SK-N-MC (cell line): ENCODE results near the gene WDR72.

Experiments
- EZH2 ChIP-seq: fragments of 200-600 bp; sonication (generic); IDR thresholded peaks from one replicate; pipeline ENCODE4 v1.6.1; 2017; ENCODE audit warnings: antibody characterized with exemption
- POLR2AphosphoS5 ChIP-seq: IDR thresholded peaks from 2 replicates; pipeline ENCODE4 v1.6.1; 2012; ENCODE audit warnings: mild to moderate bottlenecking, low read depth, low read length, borderline replicate concordance

DNA sequence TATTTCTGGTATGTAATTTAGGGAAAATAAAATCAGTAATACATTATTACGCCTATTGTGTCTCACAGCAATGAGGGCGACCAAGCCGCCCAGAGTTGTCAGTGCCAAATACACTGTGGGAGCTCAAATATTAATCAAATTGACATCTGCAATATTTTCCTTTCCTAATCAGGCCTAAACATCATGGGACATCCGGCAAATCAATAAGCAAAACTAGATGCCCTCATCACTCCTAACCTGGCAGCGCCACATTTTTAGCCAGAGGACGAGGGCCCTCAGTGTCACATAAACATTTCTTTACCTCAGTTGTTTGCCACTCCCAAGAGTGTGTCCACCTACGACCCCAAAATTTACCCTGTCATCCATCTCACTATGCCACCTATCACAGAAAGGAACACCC lies 64.1 kb downstream of the WDR72 start:
- TF ChIP-seq EZH2 (no peak), POLR2AphosphoS5 (no peak)
